OCI-LY1 (cell line): Measurements from ENCODE around the gene FKBP8.
"Not testable (repeated sequence)": the region's sequence is repeated elsewhere in the genome, so short reads cannot be mapped to it uniquely, and the experiment has no call there.

Experiments used
- H2AFZ ChIP-seq: fragments of 200-600 bp; sonication (generic), shearing (Covaris generic); 2 replicates; pipeline ENCODE4 v1.6.0; 2014; ENCODE audit warnings: antibody characterized with exemption, mild to moderate bottlenecking, low read length
- H3F3A ChIP-seq: fragments of 200-600 bp; sonication (generic), shearing (Covaris generic); 2 replicates; pipeline ENCODE4 v1.6.0; 2014; ENCODE audit warnings: mild to moderate bottlenecking, antibody characterized with exemption, low read length, moderate library complexity; ENCODE audit not compliant: insufficient read depth
- H3K27ac ChIP-seq: fragments of 200-600 bp; sonication (generic); 2 replicates; pipeline ENCODE4 v1.5.1; 2014; ENCODE audit warnings: low read length, mixed run types, mild to moderate bottlenecking, low read depth; ENCODE audit not compliant: poor library complexity, severe bottlenecking
- H3K27me3 ChIP-seq: fragments of 200-600 bp; sonication (generic); 2 replicates; pipeline ENCODE4 v1.6.0; 2014; ENCODE audit warnings: antibody characterized with exemption, mild to moderate bottlenecking, low read length, moderate library complexity; ENCODE audit not compliant: insufficient read depth
- H3K36me3 ChIP-seq: fragments of 200-600 bp; sonication (generic); 2 replicates; pipeline ENCODE4 v1.6.1; 2014; ENCODE audit warnings: mild to moderate bottlenecking, antibody characterized with exemption, low read length, moderate library complexity, mixed read lengths; ENCODE audit not compliant: insufficient read depth
- H3K4me1 ChIP-seq: fragments of 200-600 bp; sonication (generic); 2 replicates; pipeline ENCODE4 v1.5.1; 2014; ENCODE audit warnings: mild to moderate bottlenecking, low read length, moderate library complexity; ENCODE audit not compliant: insufficient read depth, severe bottlenecking
- H3K4me2 ChIP-seq: fragments of 200-600 bp; sonication (generic), shearing (Covaris generic); 2 replicates; pipeline ENCODE4 v1.6.1; 2014; ENCODE audit warnings: low read length
- H3K4me3 ChIP-seq: fragments of 200-600 bp; sonication (generic); 2 replicates; pipeline ENCODE4 v1.5.1; 2014; ENCODE audit warnings: low read length, low read depth, mild to moderate bottlenecking, mixed read lengths; ENCODE audit not compliant: poor library complexity, severe bottlenecking
- H3K79me2 ChIP-seq: fragments of 200-600 bp; shearing (Covaris generic); 2 replicates; pipeline ENCODE4 v1.6.1; 2016; ENCODE audit warnings: mixed run types, low read length, mixed read lengths; ENCODE audit not compliant: insufficient read depth
- H3K9ac ChIP-seq: fragments of 200-600 bp; sonication (generic), shearing (Covaris generic); 2 replicates; pipeline ENCODE4 v1.6.1; 2014; ENCODE audit warnings: mild to moderate bottlenecking, low read length, mixed read lengths
- H3K9me2 ChIP-seq: fragments of 200-600 bp; sonication (generic), shearing (Covaris generic); 2 replicates; pipeline ENCODE4 v1.6.1; 2014; ENCODE audit warnings: low read depth, mild to moderate bottlenecking, low read length, mixed read lengths
- H3K9me3 ChIP-seq: fragments of 200-600 bp; shearing (Covaris generic); 2 replicates; pipeline ENCODE4 v1.6.1; 2014; ENCODE audit warnings: low read length, mixed read lengths
- H4K20me1 ChIP-seq: fragments of 200-600 bp; sonication (generic), shearing (Covaris generic); 2 replicates; pipeline ENCODE4 v1.6.0; 2016; ENCODE audit warnings: mild to moderate bottlenecking, low read length; ENCODE audit not compliant: insufficient read depth
- EZH2 ChIP-seq: fragments of 200-600 bp; sonication (generic), shearing (Covaris generic); IDR thresholded peaks from 2 replicates; pipeline ENCODE4 v1.8.0; 2017; ENCODE audit warnings: borderline replicate concordance, mixed run types, mild to moderate bottlenecking, antibody characterized with exemption, low read length, moderate library complexity, mixed read lengths
- TF ChIP-seq, protein P1 (sequence below): fragments of 200-600 bp; sonication (generic), shearing (Covaris generic); IDR thresholded peaks from 2 replicates; pipeline ENCODE4 v1.5.1; 2017; ENCODE audit warnings: mild to moderate bottlenecking, antibody characterized with exemption, low read length, moderate library complexity, mixed read lengths

Gene FKBP8

DNA sequence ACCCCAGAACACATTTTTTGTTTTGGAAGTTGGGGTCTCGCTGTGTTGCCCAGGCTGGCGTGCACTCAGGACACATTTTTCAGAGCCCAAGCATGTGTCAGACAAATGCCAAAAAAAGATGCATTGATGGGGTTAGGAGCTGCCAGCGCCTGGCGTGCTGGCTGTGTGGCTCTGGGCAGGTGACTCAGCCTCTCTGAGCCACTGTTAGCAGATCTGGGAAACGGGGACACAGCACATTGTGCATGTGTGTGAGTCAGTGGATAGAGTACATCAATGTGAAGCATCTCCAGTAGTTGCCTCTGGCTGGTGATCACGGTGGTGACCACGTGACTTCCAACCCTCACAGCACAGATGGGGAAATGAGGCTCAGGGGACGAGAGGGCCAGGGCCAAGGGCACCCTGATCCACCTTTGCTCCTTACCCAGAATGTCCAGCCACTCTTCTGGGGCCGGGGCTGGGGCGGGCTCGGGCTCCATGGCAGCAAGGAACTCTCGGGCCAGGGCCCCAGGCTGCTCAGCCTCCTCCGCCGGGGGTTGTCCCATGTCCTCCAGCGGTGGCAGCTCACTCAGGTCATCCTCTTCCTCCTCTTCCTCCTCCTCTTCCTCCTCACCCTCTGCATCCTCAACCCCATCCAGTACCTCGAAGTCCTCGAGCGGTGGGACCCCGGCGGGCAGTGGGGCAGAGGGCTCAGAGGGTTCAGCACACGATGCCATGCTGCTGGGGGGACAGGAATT is 1.9 kb downstream of the FKBP8 start:
- TF ChIP-seq, protein P1, sequence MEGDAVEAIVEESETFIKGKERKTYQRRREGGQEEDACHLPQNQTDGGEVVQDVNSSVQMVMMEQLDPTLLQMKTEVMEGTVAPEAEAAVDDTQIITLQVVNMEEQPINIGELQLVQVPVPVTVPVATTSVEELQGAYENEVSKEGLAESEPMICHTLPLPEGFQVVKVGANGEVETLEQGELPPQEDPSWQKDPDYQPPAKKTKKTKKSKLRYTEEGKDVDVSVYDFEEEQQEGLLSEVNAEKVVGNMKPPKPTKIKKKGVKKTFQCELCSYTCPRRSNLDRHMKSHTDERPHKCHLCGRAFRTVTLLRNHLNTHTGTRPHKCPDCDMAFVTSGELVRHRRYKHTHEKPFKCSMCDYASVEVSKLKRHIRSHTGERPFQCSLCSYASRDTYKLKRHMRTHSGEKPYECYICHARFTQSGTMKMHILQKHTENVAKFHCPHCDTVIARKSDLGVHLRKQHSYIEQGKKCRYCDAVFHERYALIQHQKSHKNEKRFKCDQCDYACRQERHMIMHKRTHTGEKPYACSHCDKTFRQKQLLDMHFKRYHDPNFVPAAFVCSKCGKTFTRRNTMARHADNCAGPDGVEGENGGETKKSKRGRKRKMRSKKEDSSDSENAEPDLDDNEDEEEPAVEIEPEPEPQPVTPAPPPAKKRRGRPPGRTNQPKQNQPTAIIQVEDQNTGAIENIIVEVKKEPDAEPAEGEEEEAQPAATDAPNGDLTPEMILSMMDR = no peak
- TF ChIP-seq EZH2 = no peak
- peak overlapping the region; percentile 97; the same call in 1 of the 2 replicates for H3K9ac ChIP-seq
- H4K20me1 ChIP-seq = no peaks in the 10 kb centered on the region
- H3K4me3 ChIP-seq = peak overlapping the region; percentile 89
- peaks cover 43% of the 10 kb centered on the region for H3K36me3 ChIP-seq
- no peaks in the 10 kb centered on the region for H3F3A ChIP-seq
- H3K79me2 ChIP-seq = 0 out of 2 replicates have a peak, but pooled peaks cover 4% of the 10 kb centered on the region
- no peaks in the 10 kb centered on the region for H3K9me2 ChIP-seq
- H2AFZ ChIP-seq = no peak overlapping the region
- H3K4me1 ChIP-seq = peaks cover 20% of the 10 kb centered on the region
- peak overlapping the region; percentile 100 for H3K4me2 ChIP-seq
- H3K27ac ChIP-seq = peak overlapping the region; percentile 73
- H3K27me3 ChIP-seq = no peaks in the 10 kb centered on the region
- no peaks in the 10 kb centered on the region for H3K9me3 ChIP-seq

DNA sequence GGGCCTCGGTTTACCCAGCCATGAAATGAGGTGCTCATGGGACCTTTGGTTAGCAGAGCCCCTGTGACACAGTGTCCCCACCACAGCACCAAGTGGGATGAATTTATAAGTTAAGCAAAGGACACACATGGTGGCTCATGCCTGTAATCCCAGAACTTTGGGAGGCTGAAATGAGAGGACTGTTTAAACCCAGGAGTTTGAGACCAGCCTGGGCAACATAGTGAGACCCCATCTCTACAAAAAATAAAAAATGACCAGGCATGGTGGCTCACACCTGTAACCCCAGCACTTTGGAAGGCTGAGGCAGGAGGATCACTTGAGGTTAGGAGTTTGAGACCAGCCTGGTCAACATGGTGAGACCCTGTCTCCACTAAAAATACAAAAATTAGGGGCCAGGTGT is 3.2 kb downstream of the FKBP8 start:
- H3K79me2 ChIP-seq, H3K27ac ChIP-seq, H3F3A ChIP-seq, H3K4me2 ChIP-seq, H3K27me3 ChIP-seq, H3K9me2 ChIP-seq, H2AFZ ChIP-seq, H3K9ac ChIP-seq, H3K4me3 ChIP-seq, H4K20me1 ChIP-seq, H3K9me3 ChIP-seq: not testable (repeated sequence)
- H3K4me1 ChIP-seq = peaks cover 20% of the 10 kb centered on the region
- peaks cover 51% of the 10 kb centered on the region for H3K36me3 ChIP-seq

DNA sequence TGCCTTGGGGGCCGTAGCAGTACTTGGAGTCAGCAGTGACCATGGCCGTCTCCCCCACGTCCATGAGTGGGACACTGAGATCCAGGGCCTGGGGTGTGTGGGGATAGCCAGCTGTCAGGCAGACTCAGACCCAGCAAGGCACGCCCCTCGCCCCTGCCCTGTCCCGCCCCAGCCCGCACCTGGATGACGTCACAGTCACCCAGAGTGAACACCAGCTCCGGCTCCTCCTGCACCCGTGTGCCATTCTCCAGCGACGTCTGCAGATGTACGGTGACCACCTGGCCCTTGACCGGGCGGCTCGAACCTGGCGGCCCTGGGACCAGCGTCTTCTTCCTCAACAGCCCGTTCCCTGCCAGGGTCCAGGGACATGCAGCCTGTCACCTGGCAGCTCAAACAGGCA is 4.0 kb downstream of the FKBP8 start:
- Histone ChIP-seq H3K9me3 (no peaks in the 10 kb centered on the region), H3K4me1 (peaks cover 20% of the 10 kb centered on the region), H3K9me2 (no peaks in the 10 kb centered on the region), H4K20me1 (no peaks in the 10 kb centered on the region), H3F3A (no peaks in the 10 kb centered on the region), H3K27ac (no peak overlapping the region), H3K36me3 (peaks cover 51% of the 10 kb centered on the region), H3K9ac (no peak overlapping the region), H3K4me2 (no peak overlapping the region), H3K4me3 (no peak overlapping the region), H3K27me3 (no peaks in the 10 kb centered on the region), H2AFZ (no peak overlapping the region), H3K79me2 (0 out of 2 replicates have a peak, but pooled peaks cover 4% of the 10 kb centered on the region)
- TF ChIP-seq EZH2 = no peak
- TF ChIP-seq, protein P1 = no peak

DNA sequence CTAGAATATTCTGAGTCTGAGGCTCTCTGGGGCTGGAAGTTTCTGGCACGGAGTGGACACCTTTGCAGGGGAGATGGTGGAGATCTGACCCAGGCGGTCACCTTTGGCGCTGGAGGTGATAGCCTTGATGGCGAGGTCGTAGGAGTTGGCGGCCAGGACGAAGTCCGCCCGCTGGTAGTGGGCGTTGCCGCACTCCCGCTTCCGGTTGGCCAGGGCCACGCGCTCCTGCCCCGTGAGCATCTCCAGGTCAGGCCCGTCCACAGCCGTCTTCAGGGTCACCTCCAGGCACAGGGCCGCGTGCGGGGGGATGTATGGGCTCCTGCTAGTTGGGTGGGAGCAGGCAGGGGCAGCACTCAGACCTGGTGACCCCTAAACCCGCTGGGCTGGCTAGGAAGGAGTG is 5.3 kb downstream of the FKBP8 start:
- Histone ChIP-seq H3K36me3 (peaks cover 52% of the 10 kb centered on the region), H3K4me2 (no peak overlapping the region), H3K9ac (no peak overlapping the region), H3K4me1 (peaks cover 13% of the 10 kb centered on the region), H3K9me3 (no peaks in the 10 kb centered on the region), H3K4me3 (no peak overlapping the region), H3K9me2 (no peaks in the 10 kb centered on the region), H3K27me3 (no peaks in the 10 kb centered on the region), H3K79me2 (0 out of 2 replicates have a peak, but pooled peaks cover 4% of the 10 kb centered on the region), H3F3A (no peaks in the 10 kb centered on the region), H3K27ac (no peak overlapping the region), H2AFZ (no peak overlapping the region), H4K20me1 (no peaks in the 10 kb centered on the region)
- TF ChIP-seq, protein P1 = no peak
- no peak for TF ChIP-seq EZH2
